Lung microvascular endothelial cell (primary cell): ENCODE measurements around the gene FXR1. TPM values are rescaled to one million over a fixed set of nuclear protein-coding genes. Genes with fewer than 3 reads are reported as not detected.
"Not testable (repeated sequence)": the region's sequence is repeated elsewhere in the genome, so short reads cannot be mapped to it uniquely, and the experiment has no call there.

Source experiments
- DNase-seq, 2 donors: peaks; one replicate each; pipeline versions ENCODE4 v3.0.0 to v3.0.0-alpha.2; 2010; ENCODE audit warnings: low read depth in 2 of 2
- total RNA-seq: library from RNA; depleted of rRNA; stranded (reverse); fragments of >200 nt; gene quantifications from 2 replicates; pipeline ENCODE4 v1.2.1, GENCODE V29; 2014

Gene FXR1
- total RNA-seq, 1 donor from 2014 or later: 127 TPM

DNA sequence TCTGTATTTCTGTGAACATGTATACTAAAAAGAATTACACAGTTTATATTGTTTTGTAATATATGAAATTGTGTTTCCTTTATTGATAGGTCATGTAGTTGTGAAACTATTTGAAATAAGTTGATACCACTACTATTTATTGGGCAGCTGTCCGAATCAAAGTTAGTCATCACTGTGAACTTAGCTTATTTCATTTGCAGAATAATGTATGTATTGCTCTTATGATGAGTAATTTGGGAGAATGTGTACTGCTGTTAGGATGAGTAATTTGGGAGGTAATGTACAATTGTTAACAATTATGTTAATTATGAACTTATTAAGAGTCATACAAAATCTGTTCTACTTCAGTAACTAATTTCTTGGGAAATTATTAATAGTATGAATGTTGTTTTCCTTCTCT lies 22.2 kb downstream of the FXR1 start:
- DNase-seq: no peak

DNA sequence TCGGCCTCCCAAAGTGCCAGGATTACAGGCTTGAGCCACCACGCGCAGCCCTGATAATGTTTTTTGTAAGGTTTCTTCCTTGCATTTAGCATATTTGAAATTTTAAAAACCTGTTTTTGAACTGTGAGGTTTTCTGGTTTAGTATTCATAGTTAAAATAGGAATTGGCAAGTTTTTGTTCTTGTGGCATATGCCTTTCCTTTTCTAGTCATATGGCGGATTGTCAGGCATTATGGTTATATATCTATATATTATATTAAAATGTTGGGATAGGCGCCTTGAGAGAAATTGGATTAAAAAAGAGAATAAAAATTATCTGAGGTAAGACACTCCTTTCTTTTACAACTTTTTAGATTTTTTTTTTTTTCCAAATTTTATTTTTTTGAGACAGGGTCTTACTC lies 28.4 kb downstream of the FXR1 start:
- DNase-seq: no peak

DNA sequence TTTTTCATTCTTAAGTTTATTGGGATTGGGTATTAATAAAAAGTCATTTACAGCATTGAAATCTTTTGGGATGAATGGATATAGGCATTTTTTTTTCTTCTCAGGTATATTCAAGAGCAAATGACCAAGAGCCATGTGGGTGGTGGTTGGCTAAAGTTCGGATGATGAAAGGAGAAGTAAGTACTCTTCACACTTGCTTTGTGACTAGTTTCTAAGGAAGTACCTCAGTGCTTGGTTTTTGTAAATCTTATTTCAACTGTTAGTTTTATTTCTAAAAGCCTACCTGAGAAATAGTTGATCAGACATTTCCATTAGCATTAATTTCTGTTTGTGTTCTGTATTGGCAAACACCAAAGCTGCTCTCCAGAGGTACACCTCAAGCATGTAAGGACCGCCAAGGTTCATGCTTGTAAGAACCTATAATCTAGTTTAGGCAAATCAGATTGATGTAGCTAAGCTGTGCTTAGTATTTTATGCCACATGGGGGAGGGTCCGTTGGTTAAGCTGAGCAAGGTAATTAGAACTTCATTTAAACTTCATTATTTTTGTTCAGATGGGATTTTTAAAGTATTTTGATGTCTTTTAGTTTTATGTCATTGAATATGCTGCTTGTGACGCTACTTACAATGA lies 35.4 kb downstream of the FXR1 start:
- DNase-seq: no peak

DNA sequence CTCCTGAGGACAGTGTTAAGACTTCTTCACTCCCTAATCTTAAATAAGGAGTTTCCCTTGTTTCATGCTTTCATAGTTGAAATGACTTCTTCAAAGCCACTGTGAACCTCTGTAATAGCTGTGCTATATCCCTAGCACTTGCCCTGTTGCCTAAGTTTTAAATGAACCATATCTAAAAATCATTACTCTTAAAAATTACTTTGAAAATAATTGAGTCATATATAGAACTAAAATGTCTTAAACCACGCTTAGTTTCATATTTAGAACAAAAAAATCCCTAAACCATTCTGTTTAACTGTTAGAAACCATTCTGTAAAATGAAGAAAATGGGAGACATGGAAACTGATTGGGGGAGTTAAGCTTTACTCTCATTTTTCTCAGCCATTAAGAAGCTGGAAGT lies 47.2 kb downstream of the FXR1 start:
- DNase-seq: no peak

DNA sequence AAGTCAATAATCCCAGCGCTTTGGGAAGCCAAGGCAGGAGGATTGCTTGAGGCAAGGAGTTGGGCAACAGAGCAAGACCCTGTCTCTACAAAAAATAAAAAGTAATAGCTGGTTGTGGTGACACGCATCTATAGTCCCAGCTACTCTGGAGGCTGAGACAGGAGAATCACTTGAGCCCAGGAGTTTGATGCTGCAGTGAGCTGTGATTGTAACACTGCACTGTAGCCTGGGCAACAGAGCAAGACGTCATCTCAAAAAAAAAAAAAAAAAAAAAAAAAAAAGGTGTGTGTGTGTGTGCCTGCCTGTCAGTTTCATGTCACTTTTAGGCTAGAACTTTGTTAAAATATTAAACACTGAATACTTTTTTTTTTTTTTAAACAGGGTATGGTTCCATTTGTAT lies 48.6 kb downstream of the FXR1 start:
- DNase-seq: no peak

DNA sequence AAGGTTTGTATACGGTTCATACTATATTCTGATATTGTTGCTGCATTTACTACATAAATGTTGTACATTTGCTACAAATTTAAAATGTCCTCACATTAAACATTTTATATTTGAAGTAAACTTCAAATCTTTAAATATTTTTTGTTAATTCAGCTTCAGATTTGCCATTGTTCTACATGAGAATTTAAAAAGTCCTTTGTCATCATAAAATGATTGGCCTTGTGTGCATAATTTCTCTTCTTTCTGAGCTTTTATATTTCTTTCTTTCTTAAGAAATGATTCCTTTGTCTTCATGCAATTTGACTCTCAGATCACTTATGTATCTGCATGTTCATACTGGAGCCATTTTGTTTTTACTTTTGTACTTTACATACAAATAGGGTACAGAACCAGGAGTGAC lies 49.1 kb downstream of the FXR1 start:
- no peak for DNase-seq

DNA sequence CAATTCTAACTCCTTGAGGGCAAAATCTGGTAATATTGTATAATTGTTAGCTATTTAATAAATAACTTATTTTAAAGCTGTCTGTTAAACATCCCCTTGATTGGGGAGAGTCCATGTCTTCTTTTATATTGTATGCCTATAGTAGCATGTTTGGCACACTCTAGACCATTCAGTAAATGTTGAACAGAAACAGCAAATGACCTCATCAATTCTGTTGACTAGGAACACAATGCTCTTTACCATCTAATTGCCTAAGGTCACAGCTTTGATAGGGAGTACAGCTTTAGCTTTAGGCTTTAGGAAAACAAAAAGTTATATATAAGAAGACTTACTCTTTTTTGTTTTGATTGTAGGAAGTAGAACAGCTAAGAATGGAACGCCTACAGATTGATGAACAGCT lies 50.1 kb downstream of the FXR1 start:
- DNase-seq: no peak

DNA sequence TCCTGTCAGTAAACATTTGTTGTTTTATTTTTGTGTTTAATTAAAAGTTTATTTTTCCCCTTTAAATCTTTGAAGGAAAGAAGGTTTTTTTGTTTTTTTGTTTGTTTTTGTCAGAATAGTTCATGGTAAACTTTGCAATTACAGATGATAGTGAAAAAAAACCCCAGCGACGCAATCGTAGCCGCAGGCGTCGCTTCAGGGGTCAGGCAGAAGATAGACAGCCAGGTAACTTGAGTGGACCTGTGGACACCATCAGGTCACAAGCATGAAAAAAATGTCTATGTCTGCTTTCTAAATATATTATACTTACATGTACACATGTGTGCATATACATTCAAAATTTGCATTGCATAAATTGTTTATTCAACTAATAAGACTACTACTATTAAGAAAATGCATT lies 58.5 kb downstream of the FXR1 start:
- no peak for DNase-seq

DNA sequence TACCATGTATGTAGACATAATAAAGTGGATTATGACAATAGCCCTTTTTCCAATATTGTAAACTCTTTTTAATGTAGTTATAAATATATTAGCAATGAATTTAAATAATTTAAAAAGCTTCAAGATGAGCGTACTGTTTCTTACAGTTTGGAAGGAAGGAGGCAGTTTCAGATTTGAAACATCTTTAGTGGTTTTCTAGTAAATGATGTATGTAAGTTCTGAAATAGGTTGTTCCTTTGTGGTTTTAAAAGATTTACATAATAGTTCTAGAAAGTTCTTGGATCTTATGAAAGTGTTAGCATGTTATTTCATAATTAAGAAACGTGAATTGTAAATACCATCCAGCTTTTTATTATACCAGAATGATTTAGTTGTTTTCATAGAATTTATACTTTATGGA lies 61.1 kb downstream of the FXR1 start:
- no peak for DNase-seq

DNA sequence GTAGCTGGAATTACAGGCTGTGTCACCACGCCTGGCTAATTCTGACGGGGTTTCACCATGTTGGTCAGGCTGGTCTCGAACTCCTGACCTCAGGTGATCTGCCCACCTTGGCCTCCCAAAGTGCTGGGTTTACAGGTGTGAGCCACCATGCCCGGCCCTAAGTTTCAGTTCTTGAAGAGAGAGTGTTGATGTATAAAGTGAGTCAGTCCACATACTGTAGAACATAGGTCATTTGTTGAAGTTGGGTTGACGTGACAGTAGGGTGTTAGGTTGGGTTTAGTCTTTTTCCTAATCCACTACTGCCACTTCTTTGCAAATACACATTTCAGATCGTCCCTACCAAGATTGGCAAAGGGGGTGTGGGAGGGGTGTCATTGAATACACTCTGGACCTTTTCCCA lies 61.8 kb downstream of the FXR1 start:
- DNase-seq: no peak

DNA sequence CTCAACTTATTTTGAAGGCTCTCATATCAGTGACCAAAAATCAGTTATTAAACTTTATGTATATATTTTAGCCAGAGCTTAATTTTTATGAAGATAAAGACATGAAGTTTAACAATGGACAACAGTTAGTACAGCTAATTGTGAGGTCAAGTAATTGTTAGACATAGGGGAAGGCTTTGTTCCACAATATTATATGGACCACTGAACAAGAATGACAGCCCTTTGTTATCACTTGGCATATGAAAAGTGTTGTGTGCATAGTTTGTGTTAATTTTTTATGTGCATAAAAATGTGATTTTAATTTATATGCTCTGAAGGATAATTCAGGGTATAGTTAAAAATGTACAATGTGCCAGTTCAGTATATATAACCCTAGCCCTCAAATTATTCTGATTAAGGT lies 65.0 kb downstream of the FXR1 start:
- DNase-seq: no peak

DNA sequence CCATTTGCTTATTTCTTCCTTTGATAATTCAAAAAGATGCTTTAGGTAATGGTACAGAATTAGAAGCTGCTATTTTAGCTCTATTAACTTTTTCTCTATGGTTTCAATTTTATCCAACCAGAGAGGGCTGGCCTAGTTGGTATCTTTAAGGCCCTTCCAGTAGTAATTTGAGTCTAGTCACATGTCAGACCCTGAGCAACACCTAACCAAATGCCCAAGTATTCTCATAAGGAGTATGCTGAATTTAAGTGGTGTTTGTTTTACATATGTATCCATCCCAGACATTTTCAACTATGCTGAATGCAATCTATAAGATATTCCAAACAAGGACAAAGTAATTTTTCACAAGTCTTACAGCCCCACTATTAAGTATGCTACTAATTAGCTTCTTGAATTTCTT lies 67.5 kb downstream of the FXR1 start:
- DNase-seq: no peak

DNA sequence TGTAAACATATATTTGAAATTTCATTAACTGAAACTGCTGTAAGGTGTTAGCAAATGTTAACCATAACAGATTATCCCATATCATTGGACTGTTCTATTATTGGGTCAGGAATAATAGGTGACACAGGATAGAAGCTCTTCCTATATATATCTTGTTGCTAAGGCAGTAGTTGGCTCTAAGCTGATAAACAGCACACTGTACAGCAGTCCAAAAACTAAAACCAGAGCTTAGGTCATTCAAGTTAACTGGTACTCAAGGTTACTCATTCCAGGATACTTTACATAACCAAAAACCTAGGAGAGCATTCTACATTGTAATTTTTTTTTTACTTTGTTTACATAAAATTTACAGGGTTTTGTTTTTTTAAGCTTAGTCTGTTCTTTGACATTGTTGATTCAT lies 68.1 kb downstream of the FXR1 start:
- peak in 1 of 2 donors; percentile 38 for DNase-seq

DNA sequence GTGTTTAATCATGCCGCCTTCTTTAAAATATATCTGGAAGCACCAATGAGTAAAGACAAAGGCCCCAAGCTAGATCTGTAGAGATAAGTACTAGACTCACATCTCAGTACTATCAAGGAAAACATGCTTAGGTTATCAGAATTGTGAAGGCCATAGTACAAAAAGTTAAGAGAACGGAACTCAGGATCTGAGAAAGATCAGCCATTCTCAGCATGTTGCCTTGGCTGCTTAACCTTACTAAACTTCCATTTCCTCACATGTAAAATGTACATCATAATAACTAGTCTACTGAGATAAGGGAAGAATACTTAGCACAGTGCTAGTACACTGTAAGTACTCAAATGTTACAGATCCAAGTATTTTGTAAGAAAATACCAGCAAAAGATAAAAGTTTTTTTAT lies 69.4 kb downstream of the FXR1 start:
- no peak for DNase-seq

DNA sequence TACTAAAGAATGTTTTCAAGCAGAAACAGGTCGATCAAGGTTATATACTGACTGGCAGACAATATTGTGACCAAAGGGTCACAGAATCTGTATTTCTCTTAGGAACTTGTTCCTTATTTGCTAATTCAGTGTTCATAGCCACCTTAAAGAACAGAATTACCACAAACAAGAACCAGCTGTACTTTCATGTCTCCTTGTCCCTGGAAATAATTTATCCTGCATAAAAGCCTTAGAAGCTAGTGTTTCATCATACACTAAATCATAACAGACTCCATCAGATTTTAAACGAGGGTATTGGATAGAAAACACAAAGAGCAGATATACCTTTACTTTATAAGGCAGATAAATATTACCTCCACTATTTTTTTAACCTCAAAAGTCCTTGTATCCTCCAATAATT lies 70.7 kb downstream of the FXR1 start:
- no peak for DNase-seq

DNA sequence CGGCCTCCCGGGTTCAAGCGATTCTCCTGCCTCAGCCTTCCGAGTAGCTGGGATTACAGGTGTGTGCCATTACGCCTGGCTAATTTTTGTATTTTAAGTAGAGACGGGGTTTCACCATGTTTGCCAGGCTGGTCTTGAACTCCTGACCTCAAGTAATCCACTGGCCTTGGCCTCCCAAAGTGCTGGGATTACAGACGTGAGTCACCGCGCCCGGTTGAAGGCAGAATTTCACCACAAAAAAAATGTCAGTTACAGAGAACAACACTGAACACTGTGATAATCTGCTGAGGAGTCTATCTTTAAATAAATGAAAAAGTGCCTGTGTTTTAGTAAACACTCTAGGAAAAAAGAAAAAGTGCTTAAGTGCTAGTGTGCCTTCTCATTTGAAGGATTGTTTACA lies 73.9 kb downstream of the FXR1 start:
- not testable (repeated sequence) for DNase-seq

DNA sequence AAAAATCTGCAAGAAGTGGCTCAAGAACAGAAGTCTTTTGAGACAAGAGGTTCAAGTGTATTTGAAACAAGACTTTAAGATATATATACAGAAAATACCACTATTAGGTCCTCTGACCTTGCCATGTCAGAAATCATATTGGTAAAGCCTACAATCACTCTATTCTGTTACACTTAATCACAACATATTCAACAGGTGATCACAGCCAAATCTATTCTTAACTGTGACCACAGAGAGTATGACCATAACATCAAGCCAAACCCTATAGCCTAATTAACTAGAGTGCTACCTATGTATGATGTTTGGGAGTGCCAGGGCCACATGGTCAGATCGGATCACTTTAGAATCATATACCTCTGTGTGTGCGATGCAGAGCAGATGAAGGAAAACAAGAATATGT lies 74.9 kb downstream of the FXR1 start:
- DNase-seq: no peak

DNA sequence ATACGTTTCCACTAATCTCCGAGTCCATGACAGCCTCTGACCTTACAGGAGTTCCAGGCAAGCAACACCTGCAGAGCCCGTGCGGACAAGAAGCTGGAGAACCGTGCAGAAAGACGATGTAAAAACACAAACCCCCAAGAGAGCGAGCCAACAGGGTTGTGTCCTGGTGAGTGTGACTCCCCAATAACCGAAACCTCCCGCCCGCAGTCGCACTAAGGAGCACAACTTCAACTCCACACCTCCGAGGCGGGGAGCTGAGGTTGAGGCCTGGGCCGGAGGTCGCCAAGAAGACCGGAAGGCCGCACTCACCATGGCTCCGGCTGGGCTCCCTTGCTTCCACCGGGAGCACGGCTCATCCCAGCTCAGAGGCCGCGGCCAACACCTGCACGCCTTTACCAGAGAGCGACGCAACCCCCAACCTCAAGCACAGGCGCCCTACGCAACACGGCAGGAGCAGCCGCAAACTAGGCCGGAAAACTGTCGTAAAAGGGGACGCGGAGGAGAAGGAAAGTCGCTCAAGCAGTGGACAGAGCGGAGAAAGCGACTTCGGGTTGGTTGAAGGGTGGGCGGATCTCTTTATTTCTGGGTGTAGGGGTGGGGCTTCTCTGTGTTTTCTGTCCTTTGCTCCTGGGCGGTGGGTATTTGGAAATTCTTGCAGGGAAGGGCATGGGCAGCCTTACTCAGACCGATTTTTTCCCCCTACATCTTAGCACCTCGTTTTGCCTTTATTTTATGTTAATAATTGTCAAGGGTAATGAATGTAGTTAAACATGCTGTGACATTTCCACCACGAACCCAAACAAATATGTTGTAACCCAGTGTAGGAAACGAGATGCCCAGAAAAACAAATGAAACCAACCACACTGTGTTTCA lies 77.1 kb downstream of the FXR1 start, which contains the start of gene DNAJC19:
Gene DNAJC19 (minus strand): TSS at position 446 of the 873 bp plus-strand sequence. CDS start 134 bp downstream, at position 312.
- peak; percentile 89 to 97 for DNase-seq

DNA sequence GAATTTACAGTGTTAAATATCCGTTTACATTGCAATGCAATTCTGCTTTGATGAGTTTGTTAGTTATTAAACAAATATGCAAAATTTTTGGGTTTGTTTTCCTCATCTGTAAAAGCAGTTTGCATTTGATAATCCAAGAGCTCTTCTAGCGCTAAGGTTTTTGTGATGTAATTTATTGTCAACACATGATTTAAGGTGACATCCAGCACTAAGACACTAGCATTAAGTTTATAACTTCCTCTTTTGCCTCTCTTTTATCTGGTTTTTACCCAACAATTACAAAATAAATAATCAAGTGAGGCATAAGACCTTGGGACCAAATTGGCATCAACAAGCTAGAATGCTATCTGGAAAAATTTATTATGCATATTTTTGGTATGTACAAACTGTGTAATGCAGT lies 78.0 kb downstream of the FXR1 start:
- DNase-seq: no peak

DNA sequence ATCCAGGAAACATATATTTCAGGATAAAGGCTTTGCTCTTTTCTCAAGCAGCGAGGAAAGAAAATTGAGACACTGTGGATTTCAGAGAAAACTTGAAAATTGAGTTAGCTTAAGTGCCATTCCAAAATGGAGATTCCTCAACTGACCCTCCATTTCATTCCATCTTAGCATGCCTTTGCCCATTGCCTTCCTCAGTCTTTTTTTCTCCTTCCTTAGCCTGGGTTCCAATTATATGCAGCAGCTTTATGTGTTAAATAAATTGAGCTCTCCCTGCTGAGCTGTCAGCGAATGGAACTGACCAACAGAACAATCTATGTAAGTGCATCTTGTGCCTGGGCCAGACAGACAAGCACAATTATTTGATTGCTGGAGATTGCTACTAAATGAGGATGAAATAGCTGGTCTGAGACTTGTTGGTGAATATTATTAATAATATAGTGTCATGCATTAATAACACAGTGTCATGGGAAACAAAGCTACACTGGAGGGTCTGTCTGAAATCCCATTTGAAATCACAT lies 84.0 kb downstream of the FXR1 start:
- no peak for DNase-seq

DNA sequence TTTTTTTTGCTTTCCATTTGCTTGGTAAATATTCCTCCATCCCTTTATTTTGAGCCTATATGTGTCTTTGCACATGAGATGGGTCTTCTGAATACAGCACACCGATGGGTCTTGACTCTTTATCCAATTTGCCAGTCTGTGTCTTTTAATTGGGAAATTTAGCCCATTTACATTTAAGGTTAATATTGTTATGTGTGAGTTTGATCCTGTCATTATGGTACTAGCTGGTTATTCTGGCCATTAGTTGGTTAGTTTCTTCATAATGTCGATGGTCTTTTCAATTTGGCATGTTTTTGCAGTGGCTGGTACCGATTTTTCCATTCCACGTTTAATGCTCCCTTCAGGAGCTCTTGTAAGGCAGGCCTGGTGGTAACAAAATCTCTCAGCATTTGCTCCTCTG lies 89.9 kb downstream of the FXR1 start:
- DNase-seq: not testable (repeated sequence)

DNA sequence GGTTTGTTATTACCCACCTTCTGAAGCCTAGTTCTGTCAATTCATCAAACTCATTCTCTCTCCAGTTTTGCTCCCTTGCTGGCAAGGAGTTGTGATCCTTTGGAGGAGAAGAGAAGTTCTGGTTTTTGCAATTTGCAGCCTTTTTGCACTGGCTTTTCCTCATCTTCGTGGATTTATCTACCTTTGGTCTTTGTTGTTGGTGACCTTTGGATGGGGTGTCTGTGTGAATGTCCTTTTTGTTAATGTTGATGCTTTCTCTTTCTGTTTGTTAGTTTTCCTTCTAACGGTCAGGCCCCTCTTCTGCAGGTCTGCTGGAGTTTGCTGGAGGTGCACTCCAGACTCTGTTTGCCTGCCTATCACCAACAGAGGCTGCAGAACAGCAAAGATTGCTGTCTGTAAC lies 91.0 kb downstream of the FXR1 start:
- DNase-seq: not testable (repeated sequence)

DNA sequence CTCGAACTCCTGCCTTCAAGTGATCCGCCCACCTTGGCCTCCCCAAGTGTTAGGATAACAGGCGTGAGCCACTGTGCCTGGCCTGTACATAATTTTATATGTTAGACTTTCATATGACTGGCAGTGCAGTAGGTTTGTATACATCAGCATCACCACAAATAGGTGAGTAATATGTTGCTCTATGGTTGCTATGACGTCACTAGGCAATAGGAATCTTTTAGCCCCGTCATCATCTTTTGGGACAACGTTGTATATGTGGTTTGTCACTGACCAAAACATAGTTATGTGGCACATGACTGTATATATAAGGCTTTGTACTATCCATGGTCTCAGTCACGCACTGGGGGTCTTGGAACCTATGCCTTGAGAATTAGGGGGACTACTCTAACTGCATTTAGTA lies 94.1 kb downstream of the FXR1 start:
- DNase-seq: no peak
